Thyroid gland (tissue), 4 donors: ENCODE results near the gene THSD7A. TPM values are rescaled to one million over a fixed set of nuclear protein-coding genes. Genes with fewer than 3 reads are reported as not detected.

Source experiments
- DNase-seq, 2 donors: peaks; one replicate each; pipeline ENCODE4 v3.0.0-alpha.2; 2019
- H3K27ac ChIP-seq, 3 donors: fragments of 200-600 bp; sonication (generic); 1 replicate in 2 of 3; 2 replicates in 1 of 3; pipeline ENCODE4 v1.5.1; 2016 to 2019; ENCODE audit warnings: mild to moderate bottlenecking in 1 of 3, moderate library complexity in 1 of 3
- H3K27me3 ChIP-seq: fragments of 200-600 bp; sonication (generic); one replicate; pipeline ENCODE4 v1.5.1; 2019
- H3K36me3 ChIP-seq, 2 donors: fragments of 200-600 bp; sonication (generic); one replicate each; pipeline ENCODE4 v1.5.1; 2016 to 2019
- H3K4me1 ChIP-seq, 2 donors: fragments of 200-600 bp; sonication (generic); one replicate each; pipeline ENCODE4 v1.5.1; 2017 to 2019
- H3K4me3 ChIP-seq, 3 donors: fragments of 200-600 bp; sonication (generic); replicated peaks in 1 of 3; 1 replicate in 2 of 3; 2 replicates in 1 of 3; pipeline ENCODE4 v1.5.1; 2016; ENCODE audit warnings: mild to moderate bottlenecking in 1 of 3
- H3K9me3 ChIP-seq: fragments of 200-600 bp; sonication (generic); one replicate; pipeline ENCODE4 v1.5.1; 2017
- POLR2A ChIP-seq, 2 donors: fragments of 450-650 bp; IDR thresholded peaks; one replicate each; pipeline ENCODE4 v1.6.1; 2017; ENCODE audit warnings: antibody characterized with exemption in 2 of 2, mild to moderate bottlenecking in 2 of 2, moderate library complexity in 1 of 2
- WGBS, 2 donors: methylation state at CpG; one replicate each; pipeline ENCODE4 v1.1.5; 2017; 5-methylcytosine and 5-hydroxymethylcytosine counted together
- intact Hi-C: fragments of 100-400 bp; cut with DNase I; formaldehyde crosslinking; loops from one replicate; pipeline ENCODE4 v1.15.1; 2023
- total RNA-seq, 4 donors: library from RNA; depleted of rRNA; stranded (reverse); fragments of >200 nt; gene quantifications; one replicate each; pipeline ENCODE4 v1.2.3, GENCODE V29; 2016
- TF ChIP-seq, protein P1 (sequence below), 6 experiments: fragments of 200-600 bp in 3 of 6; fragments of 450-650 bp in 3 of 6; sonication (generic) in 3 of 6; IDR thresholded peaks; one replicate each; pipeline ENCODE4 v1.5.1; 2016 to 2019; ENCODE audit warnings: antibody characterized with exemption in 6 of 6, mild to moderate bottlenecking in 2 of 6, inconsistent platforms in 1 of 6, moderate library complexity in 1 of 6

THSD7A gene
- total RNA-seq, 4 donors from 2014 or later: 4.2 to 6.1 (median 5.8) TPM

DNA sequence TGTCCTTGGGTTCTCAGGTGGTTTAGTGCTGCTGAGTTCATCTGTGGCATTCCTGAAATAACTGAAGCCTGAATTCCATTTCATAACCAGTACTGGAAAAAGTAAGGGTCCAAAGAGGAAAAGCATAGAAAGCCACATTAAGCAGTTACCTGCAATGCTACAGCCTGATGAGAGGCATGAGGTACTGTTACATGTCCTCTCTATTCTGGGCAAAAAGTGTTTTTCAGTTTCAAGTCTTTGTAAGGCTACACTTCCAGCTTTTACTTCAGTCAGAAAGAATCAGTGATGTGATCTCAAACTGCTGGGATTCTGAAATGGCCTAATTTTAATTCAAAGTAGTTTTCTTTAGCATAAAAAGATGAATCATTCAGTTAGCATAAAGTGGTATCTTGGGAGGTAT lies 488.9 kb downstream of the THSD7A start:
- H3K36me3 ChIP-seq: no peaks in the 10 kb centered on the region
- H3K4me3 ChIP-seq: no peak overlapping the region
- no peaks in the 10 kb centered on the region for H3K4me1 ChIP-seq
- intact Hi-C loops: no loop called here
- TF ChIP-seq, protein P1, sequence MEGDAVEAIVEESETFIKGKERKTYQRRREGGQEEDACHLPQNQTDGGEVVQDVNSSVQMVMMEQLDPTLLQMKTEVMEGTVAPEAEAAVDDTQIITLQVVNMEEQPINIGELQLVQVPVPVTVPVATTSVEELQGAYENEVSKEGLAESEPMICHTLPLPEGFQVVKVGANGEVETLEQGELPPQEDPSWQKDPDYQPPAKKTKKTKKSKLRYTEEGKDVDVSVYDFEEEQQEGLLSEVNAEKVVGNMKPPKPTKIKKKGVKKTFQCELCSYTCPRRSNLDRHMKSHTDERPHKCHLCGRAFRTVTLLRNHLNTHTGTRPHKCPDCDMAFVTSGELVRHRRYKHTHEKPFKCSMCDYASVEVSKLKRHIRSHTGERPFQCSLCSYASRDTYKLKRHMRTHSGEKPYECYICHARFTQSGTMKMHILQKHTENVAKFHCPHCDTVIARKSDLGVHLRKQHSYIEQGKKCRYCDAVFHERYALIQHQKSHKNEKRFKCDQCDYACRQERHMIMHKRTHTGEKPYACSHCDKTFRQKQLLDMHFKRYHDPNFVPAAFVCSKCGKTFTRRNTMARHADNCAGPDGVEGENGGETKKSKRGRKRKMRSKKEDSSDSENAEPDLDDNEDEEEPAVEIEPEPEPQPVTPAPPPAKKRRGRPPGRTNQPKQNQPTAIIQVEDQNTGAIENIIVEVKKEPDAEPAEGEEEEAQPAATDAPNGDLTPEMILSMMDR (IDR thresholded peaks at IDR 0.05): no peak
- TF ChIP-seq POLR2A (IDR thresholded peaks at IDR 0.05): no peak
- H3K27ac ChIP-seq: no peak overlapping the region
- no peaks in the 10 kb centered on the region for H3K27me3 ChIP-seq
- DNase-seq: no peak
- no peaks in the 10 kb centered on the region for H3K9me3 ChIP-seq

DNA sequence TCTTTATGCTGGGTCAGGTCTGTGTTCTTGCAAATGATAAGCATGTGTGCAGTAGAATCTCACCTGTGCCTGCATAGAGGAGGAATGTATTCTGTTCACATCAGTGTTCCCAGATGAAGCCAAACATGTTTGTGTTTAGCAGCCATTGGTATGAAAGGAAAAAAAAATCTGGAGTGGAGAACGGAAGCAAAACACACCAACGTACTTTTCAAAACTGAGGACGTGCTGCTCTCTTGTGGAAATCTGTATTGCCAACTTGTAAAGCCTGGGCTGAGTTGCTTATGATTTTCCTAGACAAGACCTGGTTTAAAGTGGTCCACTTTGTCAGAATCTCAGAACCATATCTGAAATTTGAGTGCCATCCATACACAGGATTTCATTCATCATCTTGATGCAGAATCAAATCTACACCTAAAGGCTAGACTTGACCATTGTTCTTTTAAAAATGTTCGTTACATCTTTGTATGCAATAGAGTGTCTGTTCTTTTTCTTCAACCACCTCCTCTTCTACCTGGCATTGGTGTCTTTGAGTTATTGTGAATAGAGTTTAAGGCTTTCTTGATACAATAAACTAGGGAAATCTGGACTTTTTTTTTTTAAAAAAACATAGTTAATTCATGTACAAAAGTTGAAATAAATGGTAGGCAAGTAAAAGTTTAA lies 490.6 kb downstream of the THSD7A start:
- no peaks in the 10 kb centered on the region for H3K4me1 ChIP-seq
- TF ChIP-seq POLR2A (IDR thresholded peaks at IDR 0.05): no peak
- TF ChIP-seq, protein P1 (IDR thresholded peaks at IDR 0.05): peak in 3 of 6 experiments; percentile 24 to 26 (median 25)
- H3K36me3 ChIP-seq: no peaks in the 10 kb centered on the region
- intact Hi-C loops: no loop called here
- no peaks in the 10 kb centered on the region for H3K27me3 ChIP-seq
- H3K27ac ChIP-seq: no peak overlapping the region
- no peak overlapping the region for H3K4me3 ChIP-seq
- WGBS, 2 donors: 20 to 30% methylated on average over 4 of the region's 4 CpGs
- H3K9me3 ChIP-seq: no peaks in the 10 kb centered on the region
- no peak for DNase-seq

DNA sequence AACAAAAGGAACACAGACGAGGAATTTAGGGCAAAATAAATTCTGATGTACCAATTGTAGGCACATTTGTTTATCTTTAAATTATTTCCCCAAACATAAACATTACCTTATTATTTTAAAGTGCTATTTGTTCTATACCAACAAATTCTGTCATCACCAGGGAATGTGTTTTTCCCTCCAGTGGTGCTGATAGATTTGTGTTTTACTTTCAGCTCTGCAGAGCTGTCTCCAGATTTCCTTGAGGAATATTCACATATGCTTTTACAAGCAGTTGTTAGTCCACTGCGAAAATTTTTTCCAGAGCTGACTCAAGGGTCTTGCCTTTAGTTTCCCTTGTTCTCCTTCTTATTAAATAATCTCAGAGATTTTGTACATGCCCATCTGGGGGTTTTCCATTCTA lies 495.6 kb downstream of the THSD7A start:
- no peak overlapping the region for H3K4me3 ChIP-seq
- H3K27ac ChIP-seq: no peak overlapping the region
- no peak for TF ChIP-seq POLR2A (IDR thresholded peaks at IDR 0.05)
- TF ChIP-seq, protein P1 (IDR thresholded peaks at IDR 0.05): no peak
- no peaks in the 10 kb centered on the region for H3K27me3 ChIP-seq
- no peak for DNase-seq
- H3K4me1 ChIP-seq: no peaks in the 10 kb centered on the region
- H3K9me3 ChIP-seq: no peaks in the 10 kb centered on the region
- intact Hi-C loops: no loop called here
- H3K36me3 ChIP-seq: no peaks in the 10 kb centered on the region
- 23 to 31% methylated on average over 2 of the region's 2 CpGs for WGBS, 2 donors

DNA sequence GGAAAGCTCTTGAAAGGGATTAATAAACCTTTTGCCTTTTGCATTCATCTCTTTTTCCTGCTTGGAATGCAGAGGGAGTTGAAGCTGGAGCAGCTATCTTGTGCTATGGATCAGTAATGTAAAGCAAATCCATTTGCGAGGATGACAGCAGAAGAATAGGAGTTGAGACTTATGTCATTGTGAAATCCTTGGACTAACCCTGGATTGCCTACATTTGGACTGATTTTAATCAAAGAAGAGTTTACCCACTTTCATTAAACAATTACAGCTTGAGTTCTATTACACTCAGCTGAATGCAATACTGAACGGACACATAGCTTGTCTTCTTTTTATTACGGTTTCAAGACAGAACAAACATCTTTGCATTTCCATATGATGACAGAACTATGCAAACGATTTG lies 496.1 kb downstream of the THSD7A start:
- intact Hi-C loops: no loop called here
- 78% methylated on average over 4 of the region's 4 CpGs for WGBS, 2 donors
- no peak for TF ChIP-seq POLR2A (IDR thresholded peaks at IDR 0.05)
- TF ChIP-seq, protein P1 (IDR thresholded peaks at IDR 0.05): no peak

DNA sequence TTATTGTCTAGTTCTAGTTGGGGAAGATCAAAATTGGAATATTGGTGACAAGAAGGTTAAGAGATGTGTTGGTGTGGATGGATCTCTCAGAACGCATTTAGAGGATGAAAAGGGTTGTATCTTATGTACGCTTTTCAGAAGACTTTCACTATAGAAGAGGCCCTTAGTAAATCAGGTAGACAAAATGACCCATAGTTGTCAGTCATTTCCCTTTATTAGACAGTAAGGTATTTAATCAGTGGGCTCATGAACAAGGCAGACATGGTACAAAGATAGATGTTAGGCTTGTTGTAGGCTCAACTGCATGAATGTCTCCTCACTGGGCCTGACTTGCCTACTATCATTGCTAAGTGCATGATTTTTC lies 499.2 kb downstream of the THSD7A start:
- Histone ChIP-seq H3K27ac (no peak overlapping the region), H3K4me3 (no peak overlapping the region), H3K27me3 (no peaks in the 10 kb centered on the region), H3K4me1 (no peaks in the 10 kb centered on the region), H3K9me3 (no peaks in the 10 kb centered on the region), H3K36me3 (no peaks in the 10 kb centered on the region)
- DNase-seq: no peak
- intact Hi-C loops: no loop called here
- TF ChIP-seq POLR2A (IDR thresholded peaks at IDR 0.05): no peak
- TF ChIP-seq, protein P1 (IDR thresholded peaks at IDR 0.05): no peak
- 93 to 94% methylated on average over 2 of the region's 2 CpGs for WGBS, 2 donors

More for the DNA sequence above, 496.1 kb downstream of the THSD7A start:
- Histone ChIP-seq H3K9me3 (no peaks in the 10 kb centered on the region), H3K27me3 (no peaks in the 10 kb centered on the region), H3K4me1 (no peaks in the 10 kb centered on the region), H3K36me3 (no peaks in the 10 kb centered on the region), H3K4me3 (no peak overlapping the region), H3K27ac (no peak overlapping the region)
- DNase-seq: no peak
